Measurements from ENCODE around the gene ARHGAP26. TPM values are rescaled to one million over a fixed set of nuclear protein-coding genes. Genes with fewer than 3 reads are reported as not detected.
A peak's percentile ranks its signal among the peaks of the same experiment; 100 is the strongest.

The ARHGAP26 gene
- total RNA-seq, 1 donor from 2014 or later = 7.4 TPM

DNA sequence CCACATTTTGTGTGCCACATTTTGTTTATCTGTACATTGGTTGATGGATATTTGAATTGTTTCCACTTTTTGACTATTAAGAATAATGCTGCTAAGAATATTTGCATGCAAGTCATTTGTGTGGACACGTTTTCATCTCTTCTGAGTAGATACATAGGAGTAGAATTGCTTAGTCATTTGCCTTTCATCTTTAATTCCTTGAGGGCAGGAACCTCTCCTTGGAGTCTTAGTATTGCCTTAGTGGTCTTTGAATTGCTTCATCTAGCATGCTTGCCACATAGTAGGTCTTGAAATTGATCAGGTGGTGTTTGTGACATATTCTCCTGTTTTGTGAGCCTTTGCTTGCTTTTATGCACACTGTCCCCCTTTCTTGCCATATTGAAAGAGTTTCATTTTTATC, 504.8 kb downstream of the ARHGAP26 start:
- DNase-seq (ENCODE audit: low spot score) (no peak), ATAC-seq (no peak)

DNA sequence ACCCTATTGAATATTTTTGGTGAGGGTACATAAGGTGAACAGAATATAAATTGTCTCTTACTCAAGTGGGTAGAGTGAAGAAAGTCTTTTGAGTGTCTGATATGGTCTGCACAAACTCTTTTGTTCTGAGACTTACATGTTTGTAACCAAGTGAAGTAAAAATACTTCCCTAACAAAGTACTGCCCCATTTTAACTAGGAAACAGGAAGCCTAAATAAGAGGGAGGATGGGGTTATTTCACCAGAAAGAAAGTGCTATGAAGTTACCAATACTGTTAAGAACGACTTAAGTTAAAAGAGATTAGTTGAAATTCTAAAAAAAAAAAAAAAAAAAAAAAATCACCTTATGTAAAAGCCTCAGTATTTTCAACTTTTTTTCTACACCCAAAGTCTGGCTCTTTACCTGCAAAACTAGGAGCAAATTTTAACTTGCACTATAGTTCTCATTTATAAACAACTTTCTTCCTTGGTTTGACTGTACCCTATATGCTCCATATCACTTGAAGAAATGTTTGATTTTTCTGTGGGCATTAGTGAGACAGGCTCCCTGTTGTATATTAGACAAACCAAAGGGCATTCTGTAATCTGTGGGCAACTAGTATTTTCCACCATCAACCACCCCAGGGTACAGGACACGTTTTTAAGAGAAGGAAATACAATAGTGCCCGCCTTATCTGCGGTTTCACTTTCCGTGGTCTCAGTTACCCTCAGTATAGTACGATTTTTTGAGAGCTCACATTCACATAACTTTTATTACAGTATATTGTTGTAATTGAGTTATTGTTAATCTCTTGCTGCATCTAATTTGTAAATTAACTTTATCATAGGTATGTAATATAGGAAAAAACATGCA, 505.6 kb downstream of the ARHGAP26 start:
- no peak for ATAC-seq
- DNase-seq (ENCODE audit: low spot score) = no peak

DNA sequence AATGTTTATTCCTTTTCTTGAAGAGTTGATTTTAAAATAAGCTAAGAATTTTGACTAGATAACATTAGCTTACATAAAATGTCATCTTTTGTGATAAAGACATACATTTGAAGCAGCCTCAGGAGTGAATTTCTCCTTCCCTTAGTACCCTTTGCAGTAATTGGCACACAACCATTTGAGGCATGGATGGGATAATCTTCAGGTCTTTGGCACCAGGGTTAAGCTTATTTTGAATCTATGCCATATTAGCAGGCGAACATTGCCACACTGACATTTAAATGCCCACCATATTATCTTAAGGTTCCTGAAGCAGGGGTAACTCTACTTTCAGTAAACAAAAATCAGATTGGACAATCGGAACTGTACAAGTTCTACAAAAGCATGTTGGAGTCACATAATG, 507.4 kb downstream of the ARHGAP26 start:
- ATAC-seq = peak; percentile 21
- DNase-seq (ENCODE audit: low spot score) = no peak

Other genes with a start within 250 kb of the ARHGAP26 start
- 0.25 TPM for gene FGF1, start 84.3 kb upstream of the ARHGAP26 start, total RNA-seq